HG03571 (cell line): Measurements from ENCODE around the gene ARPC5.
"Not testable (repeated sequence)": the region's sequence is repeated elsewhere in the genome, so short reads cannot be mapped to it uniquely, and the experiment has no call there.

Source experiments
- ATAC-seq: cut with Tn5 transposase; IDR thresholded peaks from one replicate; pipeline ENCODE4 v1.9.1; 2021; ENCODE audit not compliant: unreplicated experiment

Gene ARPC5

GRCh38 chr1:183648042-183648441 lies 12.5 kb upstream of the ARPC5 start:
- no peak for ATAC-seq

GRCh38 chr1:183646776-183647175 lies 11.2 kb upstream of the ARPC5 start:
- ATAC-seq = no peak

- ATAC-seq = no peak
Measured at GRCh38 chr1:183645531-183645930, 9.9 kb upstream of the ARPC5 start.

GRCh38 chr1:183642166-183642565 lies 6.6 kb upstream of the ARPC5 start:
- ATAC-seq = no peak

GRCh38 chr1:183640193-183640592 lies 4.6 kb upstream of the ARPC5 start:
- no peak for ATAC-seq

GRCh38 chr1:183638649-183639387 lies 3.2 kb upstream of the ARPC5 start:
- no peak for ATAC-seq

- no peak for ATAC-seq
Measured at GRCh38 chr1:183636783-183637182, 1.2 kb upstream of the ARPC5 start.

- ATAC-seq = no peak
Measured at GRCh38 chr1:183636334-183636682, 725 bp upstream of the ARPC5 start.

GRCh38 chr1:183635099-183635605 lies 431 bp downstream of the ARPC5 start:
- no peak for ATAC-seq

GRCh38 chr1:183634429-183635065 lies 1.0 kb downstream of the ARPC5 start:
- ATAC-seq = no peak

GRCh38 chr1:183633676-183634343 lies 1.8 kb downstream of the ARPC5 start:
- peak; percentile 50 for ATAC-seq

GRCh38 chr1:183632964-183633363 lies 2.6 kb downstream of the ARPC5 start:
- ATAC-seq = no peak

GRCh38 chr1:183632114-183632513 lies 3.5 kb downstream of the ARPC5 start:
- no peak for ATAC-seq

- ATAC-seq = no peak
Measured at GRCh38 chr1:183630748-183631147, 4.8 kb downstream of the ARPC5 start.

GRCh38 chr1:183628537-183628936 lies 7.0 kb downstream of the ARPC5 start:
- ATAC-seq = no peak

- ATAC-seq = not testable (repeated sequence)
Measured at GRCh38 chr1:183626236-183626635, 9.3 kb downstream of the ARPC5 start.

GRCh38 chr1:183622884-183623785 lies 12.4 kb downstream of the ARPC5 start:
- peak; percentile 69 for ATAC-seq

GRCh38 chr1:183622013-183622412 lies 13.6 kb downstream of the ARPC5 start:
- ATAC-seq = no peak

- no peak for ATAC-seq
Measured at GRCh38 chr1:183620311-183620710, 15.3 kb downstream of the ARPC5 start.

- no peak for ATAC-seq
Measured at GRCh38 chr1:183619781-183620180, 15.8 kb downstream of the ARPC5 start.

GRCh38 chr1:183618202-183618601 lies 17.4 kb downstream of the ARPC5 start:
- not testable (repeated sequence) for ATAC-seq
